GM18519 (cell line): ENCODE measurements around the gene GTSF1L.

Experiments used
- ATAC-seq: cut with Tn5 transposase; IDR thresholded peaks from one replicate; pipeline ENCODE4 v1.9.1; 2021; ENCODE audit warnings: mild to moderate bottlenecking, moderate library complexity; ENCODE audit not compliant: unreplicated experiment, low FRiP score

Gene GTSF1L

GRCh38 chr20:43676368-43676767 lies 50.4 kb downstream of the GTSF1L start:
- no peak for ATAC-seq
